ENCODE measurements around the gene AURKB. TPM values are rescaled to one million over a fixed set of nuclear protein-coding genes. Genes with fewer than 3 reads are reported as not detected.

AURKB gene
- total RNA-seq, 1 experiment from 2014 or later = 167 TPM

- Histone ChIP-seq H3K4me1 (replicated peaks; ENCODE audit: insufficient read depth) (no peaks in the 10 kb centered on the region), H3K4me3 (no peak overlapping the region), H3K79me2 (ENCODE audit: low read depth) (no peaks in the 10 kb centered on the region), H4K20me1 (ENCODE audit: insufficient read depth) (no peaks in the 10 kb centered on the region), H3F3A (ENCODE audit: insufficient read depth, low read depth) (no peaks in the 10 kb centered on the region), H2AFZ (no peak overlapping the region), H3K9me2 (ENCODE audit: insufficient read depth) (no peaks in the 10 kb centered on the region), H3K9me3 (ENCODE audit: insufficient read depth, low read depth) (no peaks in the 10 kb centered on the region), H3K4me2 (no peak overlapping the region), H3K27me3 (ENCODE audit: insufficient read depth, low read depth) (no peaks in the 10 kb centered on the region), H3K36me3 (ENCODE audit: low read depth) (no peaks in the 10 kb centered on the region), H3K27ac (no peak overlapping the region)
- intact Hi-C loops (cut with micrococcal nuclease; ENCODE audit: unreplicated experiment) = no loop called here
- TF ChIP-seq CTCF (conservative IDR thresholded peaks at IDR 0.05) (no peak), EZH2 (IDR thresholded peaks at IDR 0.05; ENCODE audit: low read depth) (no peak)
- POLR2A ChIA-PET (ENCODE audit: unreplicated experiment) = no interaction called here
- CTCF ChIA-PET = no interaction called here
- BruUV-seq (replicated peaks) = no TSS peak
- no peak for DNase-seq
Observed at GRCh38 chr17:8237886-8238285, 27.5 kb upstream of the AURKB start.

- intact Hi-C loops (cut with micrococcal nuclease; ENCODE audit: unreplicated experiment) = no loop called here
- H4K20me1 ChIP-seq (ENCODE audit: insufficient read depth) = no peaks in the 10 kb centered on the region
- H3K36me3 ChIP-seq (ENCODE audit: low read depth) = no peaks in the 10 kb centered on the region
- H2AFZ ChIP-seq = no peak overlapping the region
- no peak overlapping the region for H3K4me2 ChIP-seq
- TF ChIP-seq EZH2 (IDR thresholded peaks at IDR 0.05; ENCODE audit: low read depth) = no peak
- no peak for TF ChIP-seq CTCF (conservative IDR thresholded peaks at IDR 0.05)
- H3F3A ChIP-seq (ENCODE audit: insufficient read depth, low read depth) = no peaks in the 10 kb centered on the region
- H3K27me3 ChIP-seq (ENCODE audit: insufficient read depth, low read depth) = no peaks in the 10 kb centered on the region
- H3K4me3 ChIP-seq = no peak overlapping the region
- CTCF ChIA-PET = no interaction called here
- POLR2A ChIA-PET (ENCODE audit: unreplicated experiment) = no interaction called here
- BruUV-seq (replicated peaks) = no TSS peak
- no peak overlapping the region for H3K27ac ChIP-seq
- DNase-seq = no peak
- no peaks in the 10 kb centered on the region for H3K9me3 ChIP-seq (ENCODE audit: insufficient read depth, low read depth)
- no peaks in the 10 kb centered on the region for H3K9me2 ChIP-seq (ENCODE audit: insufficient read depth)
- no peaks in the 10 kb centered on the region for H3K4me1 ChIP-seq (replicated peaks; ENCODE audit: insufficient read depth)
- no peaks in the 10 kb centered on the region for H3K79me2 ChIP-seq (ENCODE audit: low read depth)
Observed at GRCh38 chr17:8237175-8237574, 26.8 kb upstream of the AURKB start.

GRCh38 chr17:8235676-8236075 lies 25.3 kb upstream of the AURKB start:
- no TSS peak for BruUV-seq (replicated peaks)
- TF ChIP-seq EZH2 (IDR thresholded peaks at IDR 0.05; ENCODE audit: low read depth) (no peak), CTCF (conservative IDR thresholded peaks at IDR 0.05) (no peak)
- POLR2A ChIA-PET (ENCODE audit: unreplicated experiment) = no interaction called here

More at GRCh38 chr17:8235676-8236075, 25.3 kb upstream of the AURKB start:
- Histone ChIP-seq H3K4me2 (no peak overlapping the region), H3K27ac (no peak overlapping the region), H3K27me3 (ENCODE audit: insufficient read depth, low read depth) (no peaks in the 10 kb centered on the region), H3K36me3 (ENCODE audit: low read depth) (no peaks in the 10 kb centered on the region), H3K9me2 (ENCODE audit: insufficient read depth) (no peaks in the 10 kb centered on the region), H3F3A (ENCODE audit: insufficient read depth, low read depth) (no peaks in the 10 kb centered on the region), H3K4me3 (no peak overlapping the region), H3K79me2 (ENCODE audit: low read depth) (no peaks in the 10 kb centered on the region), H4K20me1 (ENCODE audit: insufficient read depth) (no peaks in the 10 kb centered on the region), H2AFZ (no peak overlapping the region), H3K4me1 (replicated peaks; ENCODE audit: insufficient read depth) (no peaks in the 10 kb centered on the region), H3K9me3 (ENCODE audit: insufficient read depth, low read depth) (no peaks in the 10 kb centered on the region)
- no peak for DNase-seq
- CTCF ChIA-PET = no interaction called here
- intact Hi-C loops (cut with micrococcal nuclease; ENCODE audit: unreplicated experiment) = no loop called here
